RWPE1 (cell line): ENCODE measurements around the gene MAK.
"Not testable (repeated sequence)": the region's sequence is repeated elsewhere in the genome, so short reads cannot be mapped to it uniquely, and the experiment has no call there.

Source experiments
- CTCF ChIA-PET: fragments of 350-600 bp; sonication (Branson Sonifier 250); formaldehyde crosslinking; extraction: SDS; loops from one replicate; lab custom pipeline; 2021; lab: Yijun Ruan, JAX
- POLR2A ChIA-PET: fragments of 400-600 bp; formaldehyde crosslinking; extraction: SDS; loops from one replicate; lab custom pipeline; 2020; ENCODE audit warnings: antibody characterized with exemption; ENCODE audit not compliant: low non-redundant PET; lab: Yijun Ruan, JAX
- DNase-seq: peaks from one replicate; pipeline ENCODE4 v3.0.0; 2012; ENCODE audit warnings: low spot score
- H3K27ac ChIP-seq: fragments of 450-650 bp; 2 replicates; pipeline ENCODE4 v1.5.1; 2017
- TF ChIP-seq, protein P1 (sequence below): fragments of 450-650 bp; conservative IDR thresholded peaks from 2 replicates; pipeline ENCODE4 v1.5.1; 2017; ENCODE audit warnings: low read depth, mild to moderate bottlenecking

MAK gene

GRCh38 chr6:10746915-10747250 lies 91.5 kb downstream of the MAK start:
- POLR2A ChIA-PET: interaction anchor here (0.6 kb wide), 1 partner anchor 53 kb away, joined by 3 read pairs; the partner anchor contains the start of genes C6orf52 and PAK1IP1
- DNase-seq: no peak
- TF ChIP-seq, protein P1, sequence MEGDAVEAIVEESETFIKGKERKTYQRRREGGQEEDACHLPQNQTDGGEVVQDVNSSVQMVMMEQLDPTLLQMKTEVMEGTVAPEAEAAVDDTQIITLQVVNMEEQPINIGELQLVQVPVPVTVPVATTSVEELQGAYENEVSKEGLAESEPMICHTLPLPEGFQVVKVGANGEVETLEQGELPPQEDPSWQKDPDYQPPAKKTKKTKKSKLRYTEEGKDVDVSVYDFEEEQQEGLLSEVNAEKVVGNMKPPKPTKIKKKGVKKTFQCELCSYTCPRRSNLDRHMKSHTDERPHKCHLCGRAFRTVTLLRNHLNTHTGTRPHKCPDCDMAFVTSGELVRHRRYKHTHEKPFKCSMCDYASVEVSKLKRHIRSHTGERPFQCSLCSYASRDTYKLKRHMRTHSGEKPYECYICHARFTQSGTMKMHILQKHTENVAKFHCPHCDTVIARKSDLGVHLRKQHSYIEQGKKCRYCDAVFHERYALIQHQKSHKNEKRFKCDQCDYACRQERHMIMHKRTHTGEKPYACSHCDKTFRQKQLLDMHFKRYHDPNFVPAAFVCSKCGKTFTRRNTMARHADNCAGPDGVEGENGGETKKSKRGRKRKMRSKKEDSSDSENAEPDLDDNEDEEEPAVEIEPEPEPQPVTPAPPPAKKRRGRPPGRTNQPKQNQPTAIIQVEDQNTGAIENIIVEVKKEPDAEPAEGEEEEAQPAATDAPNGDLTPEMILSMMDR: no peak
- H3K27ac ChIP-seq: peak overlapping the region; percentile 78
- CTCF ChIA-PET: no interaction called here

GRCh38 chr6:10745116-10745515 lies 93.2 kb downstream of the MAK start:
- DNase-seq: no peak
- TF ChIP-seq, protein P1: no peak
- CTCF ChIA-PET: no interaction called here
- POLR2A ChIA-PET: no interaction called here
- no peak overlapping the region for H3K27ac ChIP-seq

DNA sequence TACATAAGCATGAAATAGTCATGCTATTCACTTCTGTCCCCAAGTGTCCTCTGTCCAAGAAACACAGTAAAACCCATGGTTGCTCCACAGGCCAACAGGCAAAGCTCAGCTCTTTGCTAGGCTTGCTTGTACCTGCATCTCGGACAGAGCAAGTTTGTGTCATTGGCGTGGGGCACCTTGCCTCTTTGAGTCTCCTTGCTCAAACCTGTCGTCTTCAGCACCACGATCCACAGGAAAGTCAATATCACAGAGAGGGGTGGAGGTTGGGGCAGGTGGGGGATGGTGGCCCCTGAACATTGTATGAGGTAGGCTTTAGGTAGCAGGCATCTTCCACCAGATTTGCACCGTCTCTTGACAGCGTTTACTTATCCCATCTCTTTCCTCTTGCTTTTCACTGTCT lies 94.8 kb downstream of the MAK start:
- ChIA-PET CTCF (no interaction called here), POLR2A (no interaction called here)
- TF ChIP-seq, protein P1: no peak
- DNase-seq: no peak
- no peak overlapping the region for H3K27ac ChIP-seq

GRCh38 chr6:10742251-10742650 lies 96.1 kb downstream of the MAK start:
- ChIA-PET POLR2A (no interaction called here), CTCF (no interaction called here)
- DNase-seq: no peak
- TF ChIP-seq, protein P1: no peak
- no peak overlapping the region for H3K27ac ChIP-seq

- DNase-seq, CTCF ChIA-PET, H3K27ac ChIP-seq: not testable (repeated sequence)
- POLR2A ChIA-PET: interaction anchor here (0.7 kb wide), 1 partner anchor 21 kb away, joined by 5 read pairs; no protein-coding TSS in a partner anchor
These were observed 96.7 kb downstream of the MAK start for GRCh38 chr6:10741643-10742042.

GRCh38 chr6:10740061-10740460 lies 98.3 kb downstream of the MAK start:
- ChIA-PET POLR2A (interaction anchor here (0.5 kb wide), 1 partner anchor 16 kb away, joined by 7 read pairs; no protein-coding TSS in a partner anchor), CTCF (interaction anchor here (0.6 to 0.7 kb wide), 2 partner anchors 20 to 1758 kb away, joined by 3 to 6 read pairs; no protein-coding TSS in a partner anchor)
- no peak for DNase-seq
- H3K27ac ChIP-seq: no peak overlapping the region
- TF ChIP-seq, protein P1: no peak

DNA sequence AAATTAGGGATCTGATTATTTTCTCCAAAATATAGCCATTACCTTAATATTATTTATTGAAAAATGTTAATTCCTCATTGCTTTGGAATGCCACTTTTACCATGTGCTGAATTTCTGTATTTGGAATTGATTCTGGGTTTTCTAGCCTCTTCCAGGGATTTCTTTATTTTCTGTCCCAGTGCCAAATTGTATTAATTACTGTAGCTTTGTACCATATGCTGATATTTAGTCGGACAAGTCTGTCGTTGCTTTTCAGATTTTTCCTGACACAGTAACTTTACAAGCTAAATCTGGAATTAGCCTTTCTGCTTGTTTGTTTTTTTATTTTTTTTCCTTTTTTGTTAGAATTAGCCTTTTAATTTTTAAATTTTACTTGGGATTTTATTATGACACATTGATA lies 101.6 kb downstream of the MAK start:
- H3K27ac ChIP-seq: no peak overlapping the region
- TF ChIP-seq, protein P1: no peak
- ChIA-PET CTCF (no interaction called here), POLR2A (interaction anchor here (0.7 kb wide), 1 partner anchor 9 kb away, joined by 3 read pairs; no protein-coding TSS in a partner anchor)
- no peak for DNase-seq
